Naive thymus-derived CD4-positive, alpha-beta T cell (primary cell): ENCODE results near the gene SDCCAG8. TPM values are rescaled to one million over a fixed set of nuclear protein-coding genes. Genes with fewer than 3 reads are reported as not detected.

Source experiments
- ATAC-seq: fragments of 150-1000 bp; cut with Tn5 transposase; 2 replicates; pipeline ENCODE4 v1.10.0; 2021; ENCODE audit warnings: mild to moderate bottlenecking, moderate library complexity
- CTCF ChIA-PET: fragments of 350-600 bp; sonication (Branson Sonifier 250); formaldehyde crosslinking; loops from one replicate; lab custom pipeline; 2021; ENCODE audit warnings: antibody characterized with exemption; lab: Charles Lee
- POLR2A ChIA-PET: fragments of 350-600 bp; sonication (Branson Sonifier 250); formaldehyde crosslinking; loops from one replicate; lab custom pipeline; 2021; ENCODE audit warnings: antibody characterized with exemption, inconsistent platforms; lab: Charles Lee
- DNase-seq, 9 donors: peaks; one replicate each; pipeline versions ENCODE4 v3.0.0 to v3.0.0-alpha.2; 2020 to 2022; ENCODE audit warnings: mixed read lengths in 1 of 9
- H3K27ac ChIP-seq: one replicate; pipeline ENCODE4 v1.7.0; 2013; ENCODE audit warnings: mild to moderate bottlenecking, low read depth, low read length, moderate library complexity
- H3K27me3 ChIP-seq, 2 donors: one replicate each; pipeline ENCODE4 v1.7.0; 2013; ENCODE audit warnings: low read length in 2 of 2, mild to moderate bottlenecking in 2 of 2, moderate library complexity in 2 of 2; ENCODE audit not compliant: control insufficient read depth in 2 of 2, insufficient read depth in 2 of 2
- H3K36me3 ChIP-seq, 3 experiments: 1 replicate in 2 of 3; 2 replicates in 1 of 3; pipeline ENCODE4 v1.7.0; 2013; ENCODE audit warnings: low read length in 3 of 3, mild to moderate bottlenecking in 3 of 3, moderate library complexity in 1 of 3; ENCODE audit not compliant: insufficient read depth in 3 of 3, control insufficient read depth in 2 of 3
- H3K4me1 ChIP-seq, 2 donors: one replicate each; pipeline ENCODE4 v1.7.0; 2013; ENCODE audit warnings: low read length in 2 of 2, mild to moderate bottlenecking in 2 of 2, moderate library complexity in 1 of 2; ENCODE audit not compliant: control insufficient read depth in 2 of 2, insufficient read depth in 2 of 2
- H3K4me3 ChIP-seq: 2 replicates; pipeline ENCODE4 v1.7.0; 2013; ENCODE audit warnings: mild to moderate bottlenecking, low read length
- H3K9me3 ChIP-seq, 3 experiments: 1 replicate in 2 of 3; 2 replicates in 1 of 3; pipeline ENCODE4 v1.7.0; 2013; ENCODE audit warnings: low read length in 3 of 3; ENCODE audit not compliant: control insufficient read depth in 2 of 3
- H3K27ac Mint-ChIP-seq, 9 donors: one replicate each; pipeline ENCODE4 v1.8.0; 2020 to 2022; ENCODE audit warnings: mixed read lengths in 9 of 9, mild to moderate bottlenecking in 8 of 9, moderate library complexity in 5 of 9, inconsistent platforms in 2 of 9
- H3K27me3 Mint-ChIP-seq, 5 donors: one replicate each; pipeline ENCODE4 v1.8.0; 2021 to 2022; ENCODE audit warnings: mixed read lengths in 5 of 5, mild to moderate bottlenecking in 1 of 5
- H3K36me3 Mint-ChIP-seq, 5 donors: one replicate each; pipeline ENCODE4 v1.8.0; 2020 to 2022; ENCODE audit warnings: mixed read lengths in 5 of 5, mild to moderate bottlenecking in 3 of 5, inconsistent platforms in 1 of 5
- H3K4me1 Mint-ChIP-seq, 7 donors: one replicate each; pipeline ENCODE4 v1.8.0; 2020 to 2022; ENCODE audit warnings: mixed read lengths in 7 of 7, mild to moderate bottlenecking in 3 of 7, inconsistent platforms in 1 of 7
- H3K4me3 Mint-ChIP-seq, 10 donors: one replicate each; pipeline ENCODE4 v1.8.0; 2020 to 2022; ENCODE audit warnings: mild to moderate bottlenecking in 10 of 10, mixed read lengths in 10 of 10, moderate library complexity in 6 of 10, inconsistent platforms in 2 of 10
- H3K9me3 Mint-ChIP-seq, 11 donors: one replicate each; pipeline ENCODE4 v1.8.0; 2020 to 2022; ENCODE audit warnings: mixed read lengths in 11 of 11, mild to moderate bottlenecking in 4 of 11, inconsistent platforms in 1 of 11, moderate library complexity in 1 of 11
- intact Hi-C, 2 donors: fragments of 100-400 bp; cut with micrococcal nuclease; formaldehyde crosslinking; loops; one replicate each; pipeline ENCODE4 v1.15.1; 2023
- polyA plus RNA-seq, 2 donors: library from polyadenylated mRNA; unstranded; fragments of 300-500 nt; fragmentation: Illumina TruSeq; gene quantifications; one replicate each; pipeline ENCODE4 v1.2.3, GENCODE V29; 2021
- total RNA-seq, 6 experiments: library from RNA in 5 of 6; stranded (reverse) in 5 of 6; gene quantifications; 1 replicate in 5 of 6; 2 replicates in 1 of 6; pipeline ENCODE4 v1.2.3 and lab custom pipeline; 2021 to 2026

SDCCAG8 gene
- total and polyA plus RNA-seq, 7 experiments from 2014 or later: 26.0 to 45.2 (median 39.1) TPM

- H3K4me1 ChIP-seq: no peaks in the 10 kb centered on the region
- ChIA-PET POLR2A (no interaction called here), CTCF (no interaction called here)
- no peak for DNase-seq
- no peaks in the 10 kb centered on the region for H3K9me3 ChIP-seq
- peak overlapping the region in 2 of 9 donors; percentile 38 to 65 for H3K27ac Mint-ChIP-seq
- H3K4me3 Mint-ChIP-seq: peak overlapping the region in 1 of 10 donors; percentile 15
- no peak for ATAC-seq
- no peaks in the 10 kb centered on the region for H3K27me3 ChIP-seq
- no peak overlapping the region for H3K4me3 ChIP-seq
- intact Hi-C loops: no loop called here
- no peak overlapping the region for H3K27ac ChIP-seq
- no peaks in the 10 kb centered on the region for H3K27me3 Mint-ChIP-seq
- no peaks in the 10 kb centered on the region for H3K36me3 ChIP-seq
- no peaks in the 10 kb centered on the region for H3K9me3 Mint-ChIP-seq
- H3K4me1 Mint-ChIP-seq: peaks cover 0 to 10% (median 0%) of the 10 kb centered on the region in 7 donors
- peaks cover 0 to 29% (median 14%) of the 10 kb centered on the region in 5 donors for H3K36me3 Mint-ChIP-seq
Observed at GRCh38 chr1:243407284-243408018, 151.6 kb downstream of the SDCCAG8 start.

- ATAC-seq (no peak), DNase-seq (no peak)
- peaks cover 0 to 22% (median 7%) of the 10 kb centered on the region in 5 donors for H3K36me3 Mint-ChIP-seq
- H3K4me3 Mint-ChIP-seq: no peak overlapping the region
- H3K36me3 ChIP-seq: no peaks in the 10 kb centered on the region
- no peaks in the 10 kb centered on the region for H3K9me3 Mint-ChIP-seq
- no peak overlapping the region for H3K27ac Mint-ChIP-seq
- peaks cover 0 to 10% (median 5%) of the 10 kb centered on the region in 7 donors for H3K4me1 Mint-ChIP-seq
- H3K9me3 ChIP-seq: no peaks in the 10 kb centered on the region
- H3K4me1 ChIP-seq: no peaks in the 10 kb centered on the region
- intact Hi-C loops: no loop called here
- H3K27me3 ChIP-seq: no peaks in the 10 kb centered on the region
- H3K27ac ChIP-seq: no peak overlapping the region
- ChIA-PET POLR2A (no interaction called here), CTCF (no interaction called here)
- no peaks in the 10 kb centered on the region for H3K27me3 Mint-ChIP-seq
- H3K4me3 ChIP-seq: no peak overlapping the region
Observed at GRCh38 chr1:243408479-243408878, 152.6 kb downstream of the SDCCAG8 start.

GRCh38 chr1:243409284-243409683, 153.4 kb downstream of the SDCCAG8 start:
- Histone ChIP-seq H3K9me3 (no peaks in the 10 kb centered on the region), H3K27ac (no peak overlapping the region), H3K4me1 (no peaks in the 10 kb centered on the region), H3K36me3 (no peaks in the 10 kb centered on the region), H3K4me3 (no peak overlapping the region), H3K27me3 (no peaks in the 10 kb centered on the region)
- peaks cover 0 to 22% (median 7%) of the 10 kb centered on the region in 5 donors for H3K36me3 Mint-ChIP-seq
- no peak overlapping the region for H3K27ac Mint-ChIP-seq
- ATAC-seq (no peak), DNase-seq (no peak)
- ChIA-PET POLR2A (interaction anchor here (0.7 kb wide), 1 partner anchor 58 kb away, joined by 3 read pairs; no protein-coding TSS in a partner anchor), CTCF (no interaction called here)
- intact Hi-C loops: loop anchor here in 1 of 2 donors (1.0 kb wide), 1 partner anchor 64 kb away; no protein-coding TSS in a partner anchor
- no peak overlapping the region for H3K4me3 Mint-ChIP-seq
- no peaks in the 10 kb centered on the region for H3K27me3 Mint-ChIP-seq
- peaks cover 0 to 18% (median 10%) of the 10 kb centered on the region in 7 donors for H3K4me1 Mint-ChIP-seq
- no peaks in the 10 kb centered on the region for H3K9me3 Mint-ChIP-seq

- Mint-ChIP-seq H3K27me3 (no peaks in the 10 kb centered on the region), H3K36me3 (peaks cover 0 to 29% (median 9%) of the 10 kb centered on the region in 5 donors), H3K27ac (no peak overlapping the region), H3K9me3 (no peaks in the 10 kb centered on the region), H3K4me1 (peaks cover 3 to 36% (median 13%) of the 10 kb centered on the region in 7 donors), H3K4me3 (no peak overlapping the region)
- Histone ChIP-seq H3K4me1 (no peaks in the 10 kb centered on the region), H3K4me3 (no peak overlapping the region), H3K27ac (no peak overlapping the region), H3K36me3 (peaks cover 0 to 6% (median 0%) of the 10 kb centered on the region in 3 experiments), H3K9me3 (no peaks in the 10 kb centered on the region), H3K27me3 (no peaks in the 10 kb centered on the region)
- ATAC-seq (no peak), DNase-seq (no peak)
- intact Hi-C loops: no loop called here
- ChIA-PET POLR2A (no interaction called here), CTCF (no interaction called here)
Observed at GRCh38 chr1:243411472-243411871, 155.6 kb downstream of the SDCCAG8 start.

- Histone ChIP-seq H3K27me3 (no peaks in the 10 kb centered on the region), H3K4me3 (no peak overlapping the region), H3K27ac (no peak overlapping the region), H3K4me1 (no peaks in the 10 kb centered on the region), H3K36me3 (peaks cover 0 to 6% (median 0%) of the 10 kb centered on the region in 3 experiments), H3K9me3 (no peaks in the 10 kb centered on the region)
- Mint-ChIP-seq H3K9me3 (no peaks in the 10 kb centered on the region), H3K27ac (peak overlapping the region in 5 of 9 donors; percentile 2 to 67 (median 10)), H3K27me3 (no peaks in the 10 kb centered on the region), H3K4me3 (peak overlapping the region in 1 of 10 donors; percentile 60), H3K36me3 (peaks cover 2 to 35% (median 14%) of the 10 kb centered on the region in 5 donors), H3K4me1 (peaks cover 3 to 38% (median 10%) of the 10 kb centered on the region in 7 donors)
- DNase-seq: peak in 2 of 9 donors; percentile 7 to 8
- POLR2A ChIA-PET: no interaction called here
- CTCF ChIA-PET: no interaction called here
- ATAC-seq: no peak
- intact Hi-C loops: loop anchor here in 1 of 2 donors (2.0 kb wide), 1 partner anchor 61 kb away; no protein-coding TSS in a partner anchor
Observed at GRCh38 chr1:243413431-243414151, 157.8 kb downstream of the SDCCAG8 start.

GRCh38 chr1:243414152-243414494, 158.3 kb downstream of the SDCCAG8 start:
- Mint-ChIP-seq H3K27me3 (no peaks in the 10 kb centered on the region), H3K36me3 (peaks cover 6 to 40% (median 17%) of the 10 kb centered on the region in 5 donors), H3K4me1 (peaks cover 3 to 43% (median 11%) of the 10 kb centered on the region in 7 donors), H3K27ac (peak overlapping the region in 5 of 9 donors; percentile 2 to 67 (median 10)), H3K4me3 (peak overlapping the region in 1 of 10 donors; percentile 60), H3K9me3 (no peaks in the 10 kb centered on the region)
- H3K9me3 ChIP-seq: no peaks in the 10 kb centered on the region
- DNase-seq (no peak), ATAC-seq (no peak)
- H3K27me3 ChIP-seq: no peaks in the 10 kb centered on the region
- POLR2A ChIA-PET: no interaction called here
- H3K27ac ChIP-seq: no peak overlapping the region
- intact Hi-C loops: no loop called here
- no peaks in the 10 kb centered on the region for H3K4me1 ChIP-seq
- CTCF ChIA-PET: no interaction called here
- peaks cover 0 to 6% (median 0%) of the 10 kb centered on the region in 3 experiments for H3K36me3 ChIP-seq
- H3K4me3 ChIP-seq: no peak overlapping the region
